ENCODE measurements around the gene IGSF23. TPM values are rescaled to one million over a fixed set of nuclear protein-coding genes. Genes with fewer than 3 reads are reported as not detected.

IGSF23 gene
- total and polyA plus RNA-seq, 2 experiments from 2014 or later = 0.63 TPM; not detected in 1

DNA sequence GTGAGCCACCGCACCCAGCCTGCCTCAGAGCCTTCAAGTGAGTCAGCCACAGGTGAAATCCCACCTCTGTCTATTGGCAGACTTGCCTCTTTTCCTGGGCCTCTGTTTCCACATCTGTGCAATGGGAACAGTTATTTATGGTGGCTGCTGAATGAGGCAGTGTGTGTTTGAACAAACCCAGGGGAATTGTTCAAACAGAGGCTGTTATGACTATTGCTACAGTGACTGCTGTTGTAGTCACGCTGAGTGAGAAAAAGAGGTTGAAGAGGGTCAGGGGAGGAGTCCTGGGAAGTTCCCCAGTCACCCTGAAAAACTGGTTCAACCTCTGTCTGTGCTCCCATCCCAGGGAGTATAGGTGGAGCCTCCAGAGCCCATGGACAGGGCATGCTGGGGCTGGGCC lies 58.0 kb downstream of the IGSF23 start, which contains the start of gene CEACAM19:
TSS of gene CEACAM19 (plus strand) at position 83 of the 400 bp plus-strand sequence. CDS start 450 bp downstream, outside the sequence.
- Histone ChIP-seq H3K36me3 (ENCODE audit: low read depth) (no peaks in the 10 kb centered on the region), H3K27ac (no peak within 1 kb of the TSS), H3K4me1 (ENCODE audit: insufficient read depth) (no peaks in the 10 kb centered on the region), H3K79me2 (ENCODE audit: insufficient read depth) (no peaks in the 10 kb centered on the region), H3K27me3 (replicated peaks; ENCODE audit: insufficient read depth) (no peaks in the 10 kb centered on the region), H3K4me3 (no peak within 1 kb of the TSS), H3K9me2 (ENCODE audit: insufficient read depth) (no peaks in the 10 kb centered on the region), H3F3A (ENCODE audit: insufficient read depth) (peaks cover 4% of the 10 kb centered on the region), H4K20me1 (ENCODE audit: insufficient read depth) (no peaks in the 10 kb centered on the region), H2AFZ (no peak within 1 kb of the TSS), H3K9me3 (ENCODE audit: low read depth) (no peaks in the 10 kb centered on the region), H3K9ac (no peak within 1 kb of the TSS), H3K4me2 (ENCODE audit: unreplicated experiment) (no peak within 1 kb of the TSS)
- TF ChIP-seq EZH2phosphoT487 (IDR thresholded peaks at IDR 0.05; ENCODE audit: insufficient read depth, low read depth) (no peak), EZH2 (IDR thresholded peaks at IDR 0.05; ENCODE audit: insufficient read depth, poor library complexity, severe bottlenecking) (no peak)
- in situ Hi-C loops (cut with MboI) = no loop called here
- WGBS, 2 experiments (ENCODE audit: low coverage in 1 of 2, low lambda C conversion rate in 2 of 2, missing lambda C conversion rate in 2 of 2) = 91 to 94% methylated on average over 2 of the region's 2 CpGs
- DNase-seq = no peak

DNA sequence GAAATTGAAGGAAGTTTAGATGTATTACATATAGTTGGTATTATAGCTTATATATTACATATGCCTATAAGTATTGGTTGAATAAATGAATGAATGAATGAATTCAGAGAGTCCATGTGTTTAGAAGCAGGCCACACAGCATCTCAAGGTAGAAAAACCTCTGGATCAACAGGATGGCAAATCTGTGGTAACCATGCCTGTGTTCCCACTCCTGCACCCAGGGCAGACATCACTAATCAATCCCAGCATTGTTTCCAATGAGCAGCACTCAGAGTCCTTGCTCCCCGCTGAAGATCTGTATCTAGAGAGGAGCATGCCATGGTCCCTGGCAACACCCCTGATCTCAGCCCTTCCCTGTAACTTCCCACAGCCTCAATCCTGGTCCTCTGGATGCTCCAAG lies 58.9 kb downstream of the IGSF23 start:
- H3K4me3 ChIP-seq = no peak overlapping the region
- no peak overlapping the region for H3K9ac ChIP-seq
- in situ Hi-C loops (cut with MboI) = no loop called here
- no peak overlapping the region for H3K4me2 ChIP-seq (ENCODE audit: unreplicated experiment)
- H3K27me3 ChIP-seq (replicated peaks; ENCODE audit: insufficient read depth) = no peaks in the 10 kb centered on the region
- H3K4me1 ChIP-seq (ENCODE audit: insufficient read depth) = peaks cover 4% of the 10 kb centered on the region
- H3K9me3 ChIP-seq (ENCODE audit: low read depth) = no peaks in the 10 kb centered on the region
- peaks cover 13% of the 10 kb centered on the region for H3F3A ChIP-seq (ENCODE audit: insufficient read depth)
- no peaks in the 10 kb centered on the region for H3K9me2 ChIP-seq (ENCODE audit: insufficient read depth)
- no peak overlapping the region for H3K27ac ChIP-seq
- no peaks in the 10 kb centered on the region for H3K36me3 ChIP-seq (ENCODE audit: low read depth)
- 92 to 94% methylated on average over 1 of the region's 1 CpG for WGBS, 2 experiments (ENCODE audit: low coverage in 1 of 2, low lambda C conversion rate in 2 of 2, missing lambda C conversion rate in 2 of 2)
- H3K79me2 ChIP-seq (ENCODE audit: insufficient read depth) = no peaks in the 10 kb centered on the region
- DNase-seq = no peak
- H2AFZ ChIP-seq = no peak overlapping the region
- TF ChIP-seq EZH2phosphoT487 (IDR thresholded peaks at IDR 0.05; ENCODE audit: insufficient read depth, low read depth) = no peak
- TF ChIP-seq EZH2 (IDR thresholded peaks at IDR 0.05; ENCODE audit: insufficient read depth, poor library complexity, severe bottlenecking) = no peak
- no peaks in the 10 kb centered on the region for H4K20me1 ChIP-seq (ENCODE audit: insufficient read depth)

DNA sequence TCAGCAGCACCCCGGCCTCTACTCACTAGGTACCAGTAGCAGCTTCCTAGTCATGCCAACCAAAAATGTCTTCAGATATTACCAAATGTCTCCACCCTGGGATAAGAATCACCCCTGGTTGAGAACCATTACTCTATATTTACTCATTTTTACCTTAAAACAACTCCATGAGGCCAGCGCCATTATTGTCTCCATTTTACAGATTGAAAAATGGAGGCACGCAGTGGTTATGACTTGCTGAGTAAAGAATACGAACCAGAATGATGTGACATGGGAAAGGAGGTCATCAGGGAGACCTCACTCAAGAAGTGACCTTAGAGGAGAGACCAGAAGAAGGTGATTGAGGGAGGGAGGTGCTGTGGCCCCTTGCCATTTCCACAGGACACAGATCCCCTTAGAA lies 60.1 kb downstream of the IGSF23 start:
- Histone ChIP-seq H3F3A (ENCODE audit: insufficient read depth) (peaks cover 17% of the 10 kb centered on the region), H3K27me3 (replicated peaks; ENCODE audit: insufficient read depth) (no peaks in the 10 kb centered on the region), H3K4me3 (no peak overlapping the region), H3K79me2 (ENCODE audit: insufficient read depth) (no peaks in the 10 kb centered on the region), H3K4me1 (ENCODE audit: insufficient read depth) (peaks cover 9% of the 10 kb centered on the region), H3K27ac (no peak overlapping the region), H3K9me3 (ENCODE audit: low read depth) (no peaks in the 10 kb centered on the region), H3K36me3 (ENCODE audit: low read depth) (no peaks in the 10 kb centered on the region), H3K4me2 (ENCODE audit: unreplicated experiment) (no peak overlapping the region), H3K9ac (no peak overlapping the region), H3K9me2 (ENCODE audit: insufficient read depth) (no peaks in the 10 kb centered on the region), H4K20me1 (ENCODE audit: insufficient read depth) (no peaks in the 10 kb centered on the region), H2AFZ (no peak overlapping the region)
- no peak for DNase-seq
- TF ChIP-seq EZH2 (IDR thresholded peaks at IDR 0.05; ENCODE audit: insufficient read depth, poor library complexity, severe bottlenecking) (no peak), EZH2phosphoT487 (IDR thresholded peaks at IDR 0.05; ENCODE audit: insufficient read depth, low read depth) (no peak)
- WGBS, 2 experiments (ENCODE audit: low coverage in 1 of 2, low lambda C conversion rate in 2 of 2, missing lambda C conversion rate in 2 of 2) = 91 to 96% methylated on average over 4 of the region's 4 CpGs
- in situ Hi-C loops (cut with MboI) = no loop called here

DNA sequence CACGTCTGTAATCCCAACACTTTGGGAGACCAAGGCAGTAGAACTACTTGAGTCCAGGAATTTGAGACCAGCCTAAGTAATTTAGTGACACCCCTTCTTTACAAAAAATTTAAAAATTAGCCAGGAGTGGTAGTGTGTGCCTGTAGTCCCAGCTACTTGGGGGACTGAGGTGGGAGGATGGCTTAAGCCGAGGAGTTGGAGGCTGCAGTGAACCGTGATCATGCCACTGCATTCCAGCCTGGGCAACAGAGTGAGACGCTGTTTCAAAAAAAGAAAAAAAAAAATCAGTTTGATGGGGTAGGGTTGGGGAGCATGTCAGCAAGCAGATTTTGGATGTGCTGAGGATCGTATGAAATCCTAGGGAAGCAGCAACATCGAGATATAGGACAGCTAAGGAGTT lies 62.2 kb downstream of the IGSF23 start:
- Histone ChIP-seq H3K9me3 (ENCODE audit: low read depth) (no peaks in the 10 kb centered on the region), H3K27me3 (replicated peaks; ENCODE audit: insufficient read depth) (no peaks in the 10 kb centered on the region), H3K9ac (no peak overlapping the region), H3K4me3 (no peak overlapping the region), H3K9me2 (ENCODE audit: insufficient read depth) (no peaks in the 10 kb centered on the region), H4K20me1 (ENCODE audit: insufficient read depth) (no peaks in the 10 kb centered on the region), H3K27ac (no peak overlapping the region), H3F3A (ENCODE audit: insufficient read depth) (peaks cover 17% of the 10 kb centered on the region), H3K36me3 (ENCODE audit: low read depth) (no peaks in the 10 kb centered on the region), H3K79me2 (ENCODE audit: insufficient read depth) (no peaks in the 10 kb centered on the region), H3K4me2 (ENCODE audit: unreplicated experiment) (no peak overlapping the region), H3K4me1 (ENCODE audit: insufficient read depth) (peaks cover 9% of the 10 kb centered on the region), H2AFZ (no peak overlapping the region)
- TF ChIP-seq EZH2phosphoT487 (IDR thresholded peaks at IDR 0.05; ENCODE audit: insufficient read depth, low read depth) = no peak
- TF ChIP-seq EZH2 (IDR thresholded peaks at IDR 0.05; ENCODE audit: insufficient read depth, poor library complexity, severe bottlenecking) = no peak
- in situ Hi-C loops (cut with MboI) = no loop called here
- 66 to 73% methylated on average over 6 of the region's 6 CpGs for WGBS, 2 experiments (ENCODE audit: low coverage in 1 of 2, low lambda C conversion rate in 2 of 2, missing lambda C conversion rate in 2 of 2)
- no peak for DNase-seq

Data from GM23248 (cell line).